ENCODE results near the gene CNGA3.
"Not testable (repeated sequence)": the region's sequence is repeated elsewhere in the genome, so short reads cannot be mapped to it uniquely, and the experiment has no call there.

The CNGA3 gene

DNA sequence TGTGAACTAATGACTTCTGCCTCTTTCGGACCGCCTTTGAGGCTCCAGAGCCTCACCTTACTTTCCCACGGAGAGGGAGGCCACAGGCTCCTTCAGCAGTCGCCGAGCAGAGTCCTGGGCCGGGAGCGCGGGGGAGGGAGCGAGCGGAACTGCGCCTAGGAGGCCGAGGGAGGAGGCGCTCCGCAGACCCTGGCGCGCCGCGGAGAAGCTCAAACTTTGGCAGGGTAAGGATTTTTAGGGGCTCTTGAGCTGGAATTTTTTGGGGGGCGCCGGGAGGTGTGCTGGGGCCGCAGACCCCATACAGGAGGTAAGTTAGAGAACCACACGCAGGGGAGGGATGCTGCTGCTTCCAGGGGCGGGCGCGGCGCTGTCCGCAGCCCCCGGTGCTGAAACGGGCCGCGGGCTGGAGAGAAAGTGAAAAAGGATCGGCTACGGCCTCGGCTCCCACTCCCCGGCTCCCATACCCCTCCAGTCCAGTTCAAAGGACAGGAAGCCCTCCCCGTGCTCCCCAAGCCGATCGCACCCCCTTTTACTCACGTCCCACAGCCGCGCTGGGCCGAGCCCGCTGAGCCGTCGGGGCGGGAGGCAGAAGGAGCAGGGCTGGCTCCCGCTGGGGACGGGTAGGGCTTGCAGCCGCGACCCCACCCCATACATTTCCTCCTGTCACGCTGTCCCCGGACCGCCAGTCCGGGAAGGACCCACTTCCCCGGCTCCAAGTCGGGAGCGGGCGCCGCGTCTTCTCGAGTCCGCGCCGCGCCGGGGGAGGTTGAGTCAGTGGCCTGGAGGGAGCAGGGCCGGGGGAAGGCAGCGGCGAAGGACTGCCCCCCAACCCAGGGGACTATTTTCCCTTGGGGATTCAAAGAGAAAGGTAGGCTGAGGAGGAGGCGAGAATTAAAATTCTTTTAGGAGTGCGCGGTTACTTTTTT, at the start of gene CNGA3:
Gene CNGA3 (plus strand): TSS at position 146 of the 926 bp plus-strand sequence. CDS start 23,520 bp downstream, outside the sequence.
- peak; percentile 5 for DNase-seq

GRCh38 chr2:98297817-98298682, 48.2 kb upstream of the CNGA3 start:
- DNase-seq, result no peak

- no peak for DNase-seq
These were observed 47.5 kb upstream of the CNGA3 start for GRCh38 chr2:98298683-98299164.

DNA sequence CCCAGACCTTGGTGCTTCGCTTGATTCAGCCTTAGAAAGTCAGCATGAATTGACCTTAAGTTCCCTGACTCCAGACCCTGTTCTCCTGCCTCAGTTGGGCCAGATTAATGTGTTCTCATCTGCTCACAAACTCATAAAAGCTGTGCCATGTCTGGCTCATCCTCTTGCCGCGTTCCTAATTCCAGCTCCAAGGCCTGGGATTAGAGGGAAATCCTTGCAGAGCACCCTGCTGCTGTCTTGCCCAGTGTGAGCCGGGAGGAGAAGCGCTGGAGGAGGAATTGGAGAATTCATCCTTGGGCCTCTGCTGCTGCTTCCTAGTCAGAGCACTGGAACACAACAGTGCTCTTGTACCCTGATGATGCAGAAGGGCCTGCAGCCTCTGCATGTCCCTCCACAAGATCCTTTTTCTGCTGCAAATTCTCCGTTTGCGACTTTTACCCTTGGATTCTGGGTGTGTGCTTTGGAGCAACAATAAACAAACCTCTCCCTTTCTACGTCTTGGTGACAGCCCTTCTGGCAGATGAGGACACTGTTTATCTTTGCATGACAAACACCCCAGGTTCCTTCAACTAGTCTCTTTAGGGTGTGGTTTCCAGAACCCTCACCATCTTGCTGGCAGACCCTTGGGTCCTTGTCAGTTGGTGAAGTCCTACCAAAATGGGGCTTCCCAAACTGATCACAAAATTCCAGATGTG, 46.9 kb upstream of the CNGA3 start:
- DNase-seq, result no peak

DNA sequence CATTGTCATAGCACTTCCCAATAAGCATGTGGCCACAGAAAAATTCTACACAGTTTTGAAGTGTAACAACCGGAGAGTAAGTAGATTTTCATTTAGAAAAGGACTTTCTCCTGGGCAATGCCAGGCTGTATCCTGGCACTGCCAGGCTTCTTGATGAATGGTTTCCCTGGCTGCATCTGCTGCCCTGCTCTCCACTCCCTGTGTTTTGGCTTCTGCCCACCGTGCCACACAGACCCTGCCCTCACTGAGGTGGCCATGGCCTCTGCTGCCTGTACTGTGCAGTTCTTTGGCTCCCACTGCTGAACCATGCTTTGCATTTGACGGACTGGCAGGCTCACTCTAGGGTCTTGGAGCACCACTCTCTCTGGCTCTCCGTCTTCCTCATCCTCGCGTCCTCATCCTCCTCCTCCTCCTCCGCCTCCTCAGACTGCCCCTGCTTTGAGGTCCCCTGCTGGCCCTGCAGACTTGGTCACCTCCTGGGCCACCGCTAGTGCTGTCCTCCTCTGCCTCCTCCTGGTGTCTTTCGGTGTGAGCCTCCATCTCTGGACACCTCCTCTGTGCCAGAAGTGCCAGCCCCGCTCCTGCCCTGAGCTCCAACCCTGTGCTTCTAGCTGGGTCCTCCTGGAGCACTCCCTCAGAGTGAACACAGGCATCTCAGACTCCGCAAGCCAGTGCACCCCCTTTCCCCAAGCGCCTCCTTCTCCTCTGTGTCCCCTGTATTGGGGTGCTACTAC, 45.9 kb upstream of the CNGA3 start:
- no peak for DNase-seq

- DNase-seq, result no peak
These were observed 44.8 kb upstream of the CNGA3 start for GRCh38 chr2:98301469-98301868.

DNA sequence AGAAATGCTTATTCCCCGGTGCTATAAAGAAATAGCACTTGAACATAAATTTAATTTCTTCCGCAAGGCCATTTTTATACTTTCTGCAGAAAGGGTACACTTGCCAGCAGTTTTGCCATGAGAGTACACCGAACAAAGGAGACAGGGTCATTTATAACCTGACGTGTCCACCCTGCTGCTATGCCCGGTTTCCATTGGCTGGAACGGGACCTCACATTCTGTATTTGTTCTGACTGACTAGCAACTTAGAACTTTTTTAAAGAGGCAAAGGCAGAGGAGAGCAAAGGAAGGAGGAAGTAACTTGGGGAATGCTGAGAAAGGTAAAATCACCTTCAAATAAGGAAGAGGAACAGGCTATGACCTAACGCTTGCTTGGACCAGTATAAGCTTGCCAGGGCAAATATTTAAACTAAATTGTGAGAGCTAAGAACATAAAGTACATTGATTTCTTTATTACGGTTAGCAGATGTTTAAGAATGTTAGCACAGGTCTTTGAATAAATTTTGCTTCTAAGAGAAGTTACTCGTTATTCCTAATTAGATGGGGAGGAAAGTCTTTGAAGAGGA, 39.0 kb upstream of the CNGA3 start:
- not testable (repeated sequence) for DNase-seq

GRCh38 chr2:98308068-98308467, 38.2 kb upstream of the CNGA3 start:
- no peak for DNase-seq

GRCh38 chr2:98308532-98308931, 37.7 kb upstream of the CNGA3 start:
- no peak for DNase-seq

GRCh38 chr2:98309580-98309979, 36.7 kb upstream of the CNGA3 start:
- no peak for DNase-seq

- no peak for DNase-seq
These were observed 36.2 kb upstream of the CNGA3 start for GRCh38 chr2:98310010-98310409.

GRCh38 chr2:98311090-98311489, 35.2 kb upstream of the CNGA3 start:
- no peak for DNase-seq

DNA sequence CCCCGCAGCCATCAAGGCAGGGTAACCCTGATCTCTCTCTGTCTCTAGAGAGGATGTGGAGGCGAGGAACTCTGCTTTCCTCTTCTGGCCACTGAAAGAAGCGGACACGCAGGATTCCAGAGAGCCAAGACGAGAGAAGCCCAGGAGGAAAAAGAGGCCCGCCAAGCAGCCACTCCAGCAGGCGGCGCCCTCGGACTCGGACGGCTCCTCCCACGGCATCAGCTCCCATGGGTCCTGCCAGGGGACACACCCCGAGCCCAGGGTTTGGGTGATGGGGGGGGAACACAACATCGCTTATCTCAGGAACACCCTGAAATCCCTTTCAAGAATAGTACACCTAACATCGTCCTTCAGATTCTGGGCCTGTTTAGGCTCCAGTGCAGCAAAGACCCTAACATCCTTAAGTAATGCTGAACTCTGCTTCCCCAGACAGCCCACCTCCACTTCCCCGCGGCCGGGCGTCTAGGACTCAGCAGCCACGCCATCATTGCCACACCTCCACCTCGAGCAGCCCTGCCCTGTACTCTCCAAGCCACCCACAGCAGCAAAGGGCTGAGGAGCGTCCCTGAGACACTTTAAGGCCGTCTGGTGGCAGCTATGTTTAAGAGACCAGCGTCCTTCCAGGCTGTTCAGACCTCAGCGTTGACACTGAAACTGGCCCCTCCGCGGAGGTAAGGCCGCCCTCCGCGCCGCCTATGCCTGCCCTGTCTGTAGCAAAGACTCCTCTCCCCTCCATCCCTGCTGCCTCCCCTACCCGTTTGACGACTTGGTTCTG, 34.3 kb upstream of the CNGA3 start:
- DNase-seq, result no peak

DNA sequence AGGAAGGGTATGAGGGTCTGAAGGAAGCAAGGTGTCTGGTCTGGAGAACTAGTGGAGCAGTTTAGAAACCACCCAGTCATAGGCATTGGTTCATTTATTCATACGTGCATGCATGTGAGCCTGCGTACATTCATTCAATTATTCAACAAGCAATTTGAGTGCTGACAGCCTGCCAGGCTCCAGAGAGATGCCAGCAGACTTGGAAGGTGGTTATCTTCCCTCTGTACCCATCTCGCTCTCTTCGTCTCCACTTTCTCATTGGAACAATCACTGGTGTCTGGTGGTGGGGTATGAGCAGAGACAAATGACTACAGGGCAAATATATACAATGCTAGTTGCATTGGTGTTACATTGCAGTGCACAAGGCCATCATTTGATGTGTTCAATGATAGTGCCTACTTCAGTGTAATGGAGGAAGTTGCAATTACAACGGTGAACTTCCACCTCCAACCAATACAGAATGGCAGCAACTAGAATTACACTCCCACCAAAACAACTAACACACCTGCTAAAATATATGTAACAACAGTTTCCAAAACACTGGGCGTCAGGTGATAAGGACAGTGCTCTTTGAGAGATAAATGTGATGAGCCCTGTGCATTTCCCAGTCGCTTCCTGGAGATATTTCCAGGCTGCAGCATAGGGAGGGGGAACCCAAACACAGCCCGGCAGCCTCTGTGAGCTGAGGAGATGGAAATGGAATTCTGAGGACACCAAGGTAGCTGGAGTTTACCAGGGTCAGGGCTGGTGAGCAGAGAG, 32.6 kb upstream of the CNGA3 start:
- no peak for DNase-seq

- DNase-seq, result no peak
These were observed 32.0 kb upstream of the CNGA3 start for GRCh38 chr2:98314251-98314650.

GRCh38 chr2:98315957-98316356, 30.3 kb upstream of the CNGA3 start:
- no peak for DNase-seq

DNA sequence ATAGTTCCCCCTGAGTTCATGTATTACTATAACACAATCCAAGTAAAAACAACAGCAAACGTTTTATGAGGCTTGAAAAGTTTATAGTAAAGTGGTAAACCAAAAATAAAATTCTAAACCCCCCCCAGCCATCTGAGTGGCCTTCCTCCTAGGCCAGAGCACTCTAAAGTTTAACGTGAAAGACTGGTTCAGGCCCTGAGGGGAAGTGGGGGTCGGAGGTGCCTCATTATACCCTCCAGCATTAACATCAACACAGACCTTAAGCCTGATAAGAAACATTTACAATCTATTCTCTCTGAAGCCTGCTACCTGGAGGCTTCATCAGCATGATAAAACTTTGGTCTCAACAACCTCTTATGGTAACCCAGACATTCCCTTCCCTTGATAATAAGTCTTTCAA, 29.0 kb upstream of the CNGA3 start:
- DNase-seq, result no peak

DNA sequence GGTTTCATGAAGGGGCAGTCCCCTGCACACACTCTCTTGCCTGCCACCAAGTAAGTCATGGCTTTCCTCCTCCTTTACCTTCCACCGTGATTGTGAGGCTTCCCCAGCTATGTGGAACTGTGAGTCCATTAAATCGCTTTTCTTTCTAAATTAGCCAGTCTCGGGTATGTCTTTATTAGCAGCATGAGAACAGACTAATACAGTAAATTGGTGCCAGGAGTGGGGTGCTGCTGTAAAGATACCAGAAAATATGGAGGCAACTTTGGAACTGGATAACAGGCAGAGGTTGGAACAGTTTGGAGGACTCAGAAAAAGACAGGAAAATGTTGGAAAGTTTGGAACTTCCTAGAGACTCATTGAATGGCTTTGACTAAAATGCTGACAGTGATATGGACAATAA, 26.1 kb upstream of the CNGA3 start:
- not testable (repeated sequence) for DNase-seq

- no peak for DNase-seq
These were observed 22.1 kb upstream of the CNGA3 start for GRCh38 chr2:98324181-98324580.

GRCh38 chr2:98327776-98328175, 18.5 kb upstream of the CNGA3 start:
- no peak for DNase-seq
